Activated T-helper 2 cell treated with anti-CD3 and anti-CD28 coated beads, Interferon-gamma antibody, Interleukin-2, Interleukin-4, amounts not matched to agents 10 μg/mL and 5 μg/mL and 100 μg/mL, durations not matched to agents 14 hours and 24 hours and 36 hours (primary cell): ENCODE data around the gene BRIP1. TPM values are rescaled to one million over a fixed set of nuclear protein-coding genes. Genes with fewer than 3 reads are reported as not detected.

Source experiments
- DNase-seq: peaks from one replicate; pipeline ENCODE4 v3.0.0; 2021; ENCODE audit warnings: low spot score
- H3K27ac Mint-ChIP-seq: one replicate; pipeline ENCODE4 v1.8.0; 2021; ENCODE audit warnings: mixed read lengths
- H3K27me3 Mint-ChIP-seq: one replicate; pipeline ENCODE4 v1.8.0; 2021; ENCODE audit warnings: low read depth, mixed read lengths
- H3K36me3 Mint-ChIP-seq: one replicate; pipeline ENCODE4 v1.8.0; 2021; ENCODE audit warnings: low read depth, mixed read lengths
- H3K4me1 Mint-ChIP-seq: one replicate; pipeline ENCODE4 v1.8.0; 2021; ENCODE audit warnings: low read depth, mixed read lengths
- H3K4me3 Mint-ChIP-seq: one replicate; pipeline ENCODE4 v1.8.0; 2021; ENCODE audit warnings: low read depth, mild to moderate bottlenecking, moderate library complexity, mixed read lengths
- H3K9me3 Mint-ChIP-seq: one replicate; pipeline ENCODE4 v1.8.0; 2021; ENCODE audit warnings: mixed read lengths
- intact Hi-C: fragments of 100-400 bp; cut with micrococcal nuclease; formaldehyde crosslinking; loops from one replicate; pipeline ENCODE4 v1.15.1; 2023
- total RNA-seq: library from RNA; stranded (reverse); gene quantifications from 2 replicates; pipeline ENCODE4 v1.2.3, GENCODE V29; 2022

Gene BRIP1
- total RNA-seq, 1 donor from 2014 or later, result 16.4 TPM

DNA sequence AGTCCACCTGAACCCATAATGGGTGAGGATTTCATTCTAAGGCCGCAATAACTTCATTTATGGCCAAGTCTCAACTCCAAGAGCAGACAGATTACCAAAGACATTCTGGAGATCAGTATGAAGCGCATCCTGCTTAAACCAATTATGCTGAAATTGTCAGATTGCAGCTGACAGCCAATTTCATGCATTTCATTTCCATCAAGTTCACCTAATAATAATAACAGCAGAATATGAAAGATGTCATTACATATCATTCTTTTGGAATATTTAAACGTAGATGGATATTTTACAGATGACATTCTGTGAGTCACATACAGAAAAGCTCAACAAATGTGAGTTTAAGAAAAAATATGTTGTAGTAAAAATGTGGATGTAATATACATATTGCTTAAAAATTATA, 217.4 kb downstream of the BRIP1 start:
- H3K9me3 Mint-ChIP-seq, result peaks cover 4% of the 10 kb centered on the region
- intact Hi-C loops, result no loop called here
- no peak overlapping the region for H3K27ac Mint-ChIP-seq
- no peak for DNase-seq
- H3K27me3 Mint-ChIP-seq, result peaks cover 36% of the 10 kb centered on the region
- no peaks in the 10 kb centered on the region for H3K36me3 Mint-ChIP-seq
- H3K4me1 Mint-ChIP-seq, result no peaks in the 10 kb centered on the region
- H3K4me3 Mint-ChIP-seq, result no peak overlapping the region

DNA sequence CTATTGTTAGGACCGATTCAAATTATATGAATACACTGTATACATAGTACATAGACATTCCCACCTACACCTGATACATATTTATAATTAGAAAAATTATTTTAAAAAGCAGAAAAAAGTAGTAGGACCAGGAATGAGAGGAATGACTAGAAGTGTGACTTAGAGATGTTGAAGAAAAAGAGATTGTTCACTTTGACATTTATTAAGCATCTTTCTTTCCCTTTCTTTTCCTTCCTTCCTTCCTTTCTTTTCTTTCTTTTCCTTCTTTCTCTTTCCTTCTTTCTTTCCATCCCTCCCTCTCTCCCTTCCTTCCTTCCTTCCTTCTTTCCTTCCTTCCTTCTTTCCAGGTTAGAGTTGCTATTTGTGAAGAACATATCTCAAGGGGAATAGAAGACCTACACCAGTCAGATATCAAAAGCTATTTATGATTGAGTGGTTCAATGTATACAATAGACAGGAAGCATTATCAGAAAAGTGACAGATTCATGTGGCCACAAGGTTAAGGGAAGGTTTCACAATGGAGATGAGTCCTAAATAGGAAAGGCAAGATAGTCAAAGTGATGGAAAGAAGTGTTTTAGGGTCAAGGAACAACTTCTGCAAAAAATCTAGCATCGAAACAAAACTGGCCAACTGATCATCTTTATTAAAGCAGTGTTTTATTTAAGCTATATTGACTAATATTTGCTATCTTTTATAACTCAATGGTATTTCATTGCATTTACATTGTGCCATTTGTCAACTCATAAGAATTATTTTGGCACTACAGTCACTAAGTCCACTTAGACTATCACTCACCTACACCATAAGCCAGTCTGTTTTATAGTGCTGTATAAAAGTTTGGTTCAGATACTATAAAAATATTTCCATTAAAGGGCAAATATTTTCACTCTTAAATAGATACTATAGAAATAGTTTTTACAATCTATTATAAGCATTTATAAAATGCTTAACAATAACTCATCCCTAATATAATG, 218.2 kb downstream of the BRIP1 start:
- no peak overlapping the region for H3K27ac Mint-ChIP-seq
- H3K36me3 Mint-ChIP-seq, result no peaks in the 10 kb centered on the region
- peaks cover 35% of the 10 kb centered on the region for H3K27me3 Mint-ChIP-seq
- no peaks in the 10 kb centered on the region for H3K9me3 Mint-ChIP-seq
- DNase-seq, result no peak
- no peak overlapping the region for H3K4me3 Mint-ChIP-seq
- intact Hi-C loops, result no loop called here
- H3K4me1 Mint-ChIP-seq, result no peaks in the 10 kb centered on the region

DNA sequence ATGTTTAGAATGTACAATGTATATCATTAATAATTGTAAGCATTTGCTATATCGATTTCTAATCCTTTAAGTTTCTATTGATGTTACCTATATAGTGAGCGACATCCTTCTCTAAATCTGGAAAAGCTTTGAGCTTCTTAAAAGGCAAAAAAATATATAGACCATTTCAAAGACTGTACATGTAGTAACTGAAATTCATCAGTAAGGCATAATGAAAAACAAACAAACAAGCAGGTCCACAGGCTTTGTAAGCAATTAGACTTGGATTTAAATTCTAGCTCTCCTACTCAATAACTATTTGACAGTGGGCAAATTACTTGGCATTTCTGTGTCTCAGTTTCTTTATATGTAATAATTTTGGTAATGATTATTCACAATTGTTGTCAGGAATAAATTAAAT, 220.6 kb downstream of the BRIP1 start:
- Mint-ChIP-seq H3K9me3 (no peaks in the 10 kb centered on the region), H3K36me3 (no peaks in the 10 kb centered on the region), H3K4me1 (peaks cover 4% of the 10 kb centered on the region), H3K27ac (no peak overlapping the region), H3K4me3 (no peak overlapping the region), H3K27me3 (peaks cover 54% of the 10 kb centered on the region)
- DNase-seq, result no peak
- intact Hi-C loops, result no loop called here

DNA sequence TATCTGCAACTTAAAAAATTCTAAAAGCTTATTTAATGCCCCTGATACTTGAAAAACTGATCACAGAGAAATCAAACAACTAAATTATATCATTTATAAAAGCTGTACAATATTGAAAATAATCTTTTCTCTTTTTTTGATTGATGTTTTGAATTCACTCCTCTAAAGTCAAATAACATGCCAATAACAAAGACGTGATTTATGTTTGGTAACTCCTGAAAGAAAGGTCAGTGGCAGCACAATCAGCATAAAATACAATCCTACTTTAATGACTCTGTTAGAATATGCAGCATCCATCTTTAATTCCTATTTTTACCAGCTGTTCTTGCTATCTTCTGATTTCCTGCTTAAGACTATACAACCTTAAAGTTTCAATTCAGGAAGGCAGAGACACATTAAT, 221.6 kb downstream of the BRIP1 start:
- intact Hi-C loops, result no loop called here
- H3K27ac Mint-ChIP-seq, result no peak overlapping the region

GRCh38 chr17:61641084-61641483, 222.2 kb downstream of the BRIP1 start:
- Mint-ChIP-seq H3K9me3 (no peaks in the 10 kb centered on the region), H3K4me3 (no peak overlapping the region), H3K27me3 (peaks cover 51% of the 10 kb centered on the region), H3K4me1 (peaks cover 10% of the 10 kb centered on the region), H3K27ac (no peak overlapping the region), H3K36me3 (no peaks in the 10 kb centered on the region)
- intact Hi-C loops, result no loop called here
- no peak for DNase-seq

More for the DNA sequence above, 221.6 kb downstream of the BRIP1 start:
- Mint-ChIP-seq H3K9me3 (no peaks in the 10 kb centered on the region), H3K27me3 (peaks cover 55% of the 10 kb centered on the region), H3K4me1 (peaks cover 7% of the 10 kb centered on the region), H3K4me3 (no peak overlapping the region), H3K36me3 (no peaks in the 10 kb centered on the region)
- DNase-seq, result no peak

DNA sequence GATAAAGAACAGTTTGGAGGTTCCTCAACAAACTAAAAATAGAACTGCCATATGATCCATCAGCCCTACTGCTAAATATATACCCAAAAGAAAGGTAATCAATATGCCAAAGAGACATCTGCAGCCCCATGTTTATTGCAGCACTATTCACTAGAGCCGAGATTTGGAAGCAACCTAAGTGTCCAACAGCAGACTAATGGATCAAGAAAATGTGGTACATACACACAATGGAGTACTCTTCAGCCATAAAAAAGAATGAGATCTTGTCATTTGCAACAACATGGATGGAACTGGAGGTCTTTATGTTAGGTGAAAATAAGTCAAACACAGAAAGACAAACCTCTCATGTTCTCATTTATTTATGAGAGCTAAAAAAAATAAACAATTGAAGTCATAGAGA, 223.5 kb downstream of the BRIP1 start:
- no peaks in the 10 kb centered on the region for H3K36me3 Mint-ChIP-seq
- H3K4me3 Mint-ChIP-seq, result no peak overlapping the region
- no peaks in the 10 kb centered on the region for H3K9me3 Mint-ChIP-seq
- no peak overlapping the region for H3K27ac Mint-ChIP-seq
- H3K27me3 Mint-ChIP-seq, result peaks cover 56% of the 10 kb centered on the region
- peaks cover 11% of the 10 kb centered on the region for H3K4me1 Mint-ChIP-seq
- no peak for DNase-seq
- intact Hi-C loops, result loop anchor here (5.0 kb wide), 1 partner anchor 467 kb away; no protein-coding TSS in a partner anchor

DNA sequence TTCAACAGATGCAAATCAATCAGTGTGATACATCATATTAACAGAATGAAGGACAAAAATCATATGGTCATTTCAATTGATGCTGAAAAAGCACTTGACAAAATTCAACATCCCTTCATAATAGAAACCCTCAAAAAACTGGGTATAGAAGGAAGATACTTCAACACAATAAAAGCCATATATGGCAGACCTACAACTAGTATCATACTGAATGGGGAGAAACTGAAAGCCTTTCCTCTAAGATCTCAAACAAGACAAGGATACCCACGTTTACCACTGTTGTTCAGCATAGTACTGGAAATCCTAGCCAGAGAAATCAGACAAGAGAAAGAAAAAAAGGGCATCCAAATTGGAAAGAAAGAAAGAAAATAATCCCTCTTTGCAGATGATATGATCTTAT, 225.2 kb downstream of the BRIP1 start:
- H3K9me3 Mint-ChIP-seq, result no peaks in the 10 kb centered on the region
- H3K4me3 Mint-ChIP-seq, result no peak overlapping the region
- H3K27me3 Mint-ChIP-seq, result peaks cover 64% of the 10 kb centered on the region
- peaks cover 11% of the 10 kb centered on the region for H3K4me1 Mint-ChIP-seq
- no peaks in the 10 kb centered on the region for H3K36me3 Mint-ChIP-seq
- no peak for DNase-seq
- H3K27ac Mint-ChIP-seq, result no peak overlapping the region
- intact Hi-C loops, result loop anchor here (5.0 kb wide), 1 partner anchor 469 kb away; no protein-coding TSS in a partner anchor

- Mint-ChIP-seq H3K4me3 (no peak overlapping the region), H3K27ac (no peak overlapping the region), H3K27me3 (peaks cover 73% of the 10 kb centered on the region), H3K36me3 (no peaks in the 10 kb centered on the region), H3K9me3 (no peaks in the 10 kb centered on the region), H3K4me1 (peaks cover 11% of the 10 kb centered on the region)
- no peak for DNase-seq
- intact Hi-C loops, result loop anchor here (1.0 to 5.0 kb wide), 2 partner anchors 201 to 471 kb away; no protein-coding TSS in a partner anchor
Measured at GRCh38 chr17:61635913-61636432, 227.4 kb downstream of the BRIP1 start.

GRCh38 chr17:61634942-61635538, 228.3 kb downstream of the BRIP1 start:
- Mint-ChIP-seq H3K27me3 (peaks cover 79% of the 10 kb centered on the region), H3K9me3 (no peaks in the 10 kb centered on the region), H3K27ac (no peak overlapping the region), H3K36me3 (no peaks in the 10 kb centered on the region), H3K4me1 (peaks cover 11% of the 10 kb centered on the region), H3K4me3 (no peak overlapping the region)
- intact Hi-C loops, result loop anchor here (5.0 kb wide), 1 partner anchor 472 kb away; no protein-coding TSS in a partner anchor
- no peak for DNase-seq

GRCh38 chr17:61634011-61634539, 229.3 kb downstream of the BRIP1 start:
- no peak for DNase-seq
- Mint-ChIP-seq H3K27me3 (peaks cover 71% of the 10 kb centered on the region), H3K36me3 (no peaks in the 10 kb centered on the region), H3K4me1 (peaks cover 11% of the 10 kb centered on the region), H3K27ac (no peak overlapping the region), H3K4me3 (no peak overlapping the region), H3K9me3 (no peaks in the 10 kb centered on the region)
- intact Hi-C loops, result no loop called here

DNA sequence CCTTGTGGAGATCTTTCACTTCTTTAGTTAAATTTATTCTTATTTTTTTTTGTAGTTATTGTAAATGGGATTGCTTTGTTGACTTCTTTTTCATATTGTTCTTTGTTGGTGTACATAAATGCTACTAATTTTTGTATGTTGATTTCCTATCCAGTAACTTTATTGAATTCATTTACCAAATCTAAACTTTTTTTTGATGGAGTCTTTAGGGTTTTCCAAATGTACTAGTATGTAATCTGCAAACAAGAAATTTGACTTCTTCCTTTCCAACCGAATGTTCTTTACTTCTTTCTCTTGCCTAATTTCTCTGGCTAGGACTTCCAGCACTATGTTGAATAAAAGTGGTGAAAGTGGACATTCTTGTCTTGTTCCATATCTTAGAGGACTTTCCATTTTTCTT, 230.5 kb downstream of the BRIP1 start:
- intact Hi-C loops, result no loop called here
- Mint-ChIP-seq H3K4me1 (peaks cover 8% of the 10 kb centered on the region), H3K9me3 (no peaks in the 10 kb centered on the region), H3K4me3 (no peak overlapping the region), H3K27ac (no peak overlapping the region), H3K36me3 (no peaks in the 10 kb centered on the region), H3K27me3 (peaks cover 58% of the 10 kb centered on the region)
- DNase-seq, result no peak

DNA sequence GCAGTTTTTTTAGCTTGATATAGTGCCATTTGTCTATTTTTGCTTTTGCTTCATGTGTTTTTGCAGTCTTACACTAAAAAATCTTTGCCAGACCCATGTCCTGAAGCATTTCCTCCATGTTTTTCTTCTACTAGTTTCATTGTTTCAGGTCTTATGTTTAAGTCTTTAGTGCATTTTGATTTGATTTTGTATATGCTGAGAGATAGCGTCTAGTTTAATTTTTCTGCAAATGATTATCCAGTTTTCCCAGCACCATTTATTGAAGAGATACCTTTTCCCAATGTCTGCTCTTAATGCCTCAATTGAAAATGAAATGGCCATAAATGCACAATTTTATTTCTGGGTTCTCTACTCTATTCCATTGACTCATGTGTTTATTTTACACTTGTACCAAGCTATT, 231.5 kb downstream of the BRIP1 start:
- no peak for DNase-seq
- no peaks in the 10 kb centered on the region for H3K36me3 Mint-ChIP-seq
- peaks cover 56% of the 10 kb centered on the region for H3K27me3 Mint-ChIP-seq
- no peak overlapping the region for H3K27ac Mint-ChIP-seq
- intact Hi-C loops, result no loop called here
- peaks cover 4% of the 10 kb centered on the region for H3K4me1 Mint-ChIP-seq
- no peak overlapping the region for H3K4me3 Mint-ChIP-seq
- no peaks in the 10 kb centered on the region for H3K9me3 Mint-ChIP-seq
